Stimulated activated CD8-positive, alpha-beta memory T cell treated with anti-CD3 and anti-CD28 coated beads, Interleukin-2, amount 100 ng/mL, for 1 hour (primary cell): ENCODE measurements around the gene TAF9.
A peak's percentile ranks its signal among the peaks of the same experiment; 100 is the strongest.
"Not testable (repeated sequence)": the region's sequence is repeated elsewhere in the genome, so short reads cannot be mapped to it uniquely, and the experiment has no call there.

Experiments
- DNase-seq, 2 donors: peaks; one replicate each; pipeline ENCODE4 v3.0.0-alpha.2; 2020; ENCODE audit warnings: low read depth in 2 of 2

TAF9 gene

GRCh38 chr5:69369340-69370121 is at the start of gene TAF9, which contains the start of the genes AK6 and RAD17:
TAF9 (minus strand) TSS chr5:69369520; CDS start chr5:69365737, 3,783 bp downstream.
AK6 (minus strand) TSS chr5:69369520; CDS start chr5:69369490, 30 bp downstream.
RAD17 (plus strand) TSS chr5:69369818; CDS start chr5:69372209, 2,391 bp downstream.
- DNase-seq = peak; percentile 74 to 84

- no peak for DNase-seq
Measured at GRCh38 chr5:69418554-69418953, 49.2 kb upstream of the TAF9 start.

- DNase-seq = no peak
Measured at GRCh38 chr5:69416699-69417098, 47.4 kb upstream of the TAF9 start.

- DNase-seq = no peak
Measured at GRCh38 chr5:69416180-69416579, 46.9 kb upstream of the TAF9 start.

GRCh38 chr5:69415584-69415958 is 46.3 kb upstream of the TAF9 start:
- no peak for DNase-seq

GRCh38 chr5:69414885-69415583 is 45.7 kb upstream of the TAF9 start, which contains the start of gene MARVELD2:
MARVELD2 (plus strand) TSS chr5:69415116; CDS start chr5:69419386, 4,270 bp downstream.
- peak in 1 of 2 donors; percentile 9 for DNase-seq

GRCh38 chr5:69404659-69405330 is 35.5 kb upstream of the TAF9 start:
- no peak for DNase-seq

- DNase-seq = no peak
Measured at GRCh38 chr5:69378376-69378775, 9.1 kb upstream of the TAF9 start.

- DNase-seq = no peak
Measured at GRCh38 chr5:69374911-69375446, 5.7 kb upstream of the TAF9 start.

- DNase-seq = no peak
Measured at GRCh38 chr5:69372394-69372793, 3.1 kb upstream of the TAF9 start.

- DNase-seq = not testable (repeated sequence)
Measured at GRCh38 chr5:69370335-69370734, 1.0 kb upstream of the TAF9 start.

- no peak for DNase-seq
Measured at GRCh38 chr5:69368458-69369339, 621 bp downstream of the TAF9 start.

- DNase-seq = no peak
Measured at GRCh38 chr5:69367697-69368279, 1.5 kb downstream of the TAF9 start.

GRCh38 chr5:69364850-69365249 is 4.5 kb downstream of the TAF9 start:
- DNase-seq = no peak

- no peak for DNase-seq
Measured at GRCh38 chr5:69364414-69364813, 4.9 kb downstream of the TAF9 start.

- no peak for DNase-seq
Measured at GRCh38 chr5:69360442-69360841, 8.9 kb downstream of the TAF9 start.

- DNase-seq = no peak
Measured at GRCh38 chr5:69359699-69360098, 9.6 kb downstream of the TAF9 start.

- DNase-seq = no peak
Measured at GRCh38 chr5:69350664-69351063, 18.7 kb downstream of the TAF9 start.

- no peak for DNase-seq
Measured at GRCh38 chr5:69343083-69343482, 26.2 kb downstream of the TAF9 start.

GRCh38 chr5:69341520-69342161 is 27.7 kb downstream of the TAF9 start:
- no peak for DNase-seq
